Hematopoietic multipotent progenitor cell treated with erythropoietin and hydrocortisone succinate and interleukin-3 and kit ligand, for 8 days (in vitro differentiated cells): ENCODE results near the gene TMEM147.

ENCODE experiments used
- DNase-seq: peaks from one replicate; pipeline ENCODE4 v3.0.0-alpha.2; 2015

TMEM147 gene

DNA sequence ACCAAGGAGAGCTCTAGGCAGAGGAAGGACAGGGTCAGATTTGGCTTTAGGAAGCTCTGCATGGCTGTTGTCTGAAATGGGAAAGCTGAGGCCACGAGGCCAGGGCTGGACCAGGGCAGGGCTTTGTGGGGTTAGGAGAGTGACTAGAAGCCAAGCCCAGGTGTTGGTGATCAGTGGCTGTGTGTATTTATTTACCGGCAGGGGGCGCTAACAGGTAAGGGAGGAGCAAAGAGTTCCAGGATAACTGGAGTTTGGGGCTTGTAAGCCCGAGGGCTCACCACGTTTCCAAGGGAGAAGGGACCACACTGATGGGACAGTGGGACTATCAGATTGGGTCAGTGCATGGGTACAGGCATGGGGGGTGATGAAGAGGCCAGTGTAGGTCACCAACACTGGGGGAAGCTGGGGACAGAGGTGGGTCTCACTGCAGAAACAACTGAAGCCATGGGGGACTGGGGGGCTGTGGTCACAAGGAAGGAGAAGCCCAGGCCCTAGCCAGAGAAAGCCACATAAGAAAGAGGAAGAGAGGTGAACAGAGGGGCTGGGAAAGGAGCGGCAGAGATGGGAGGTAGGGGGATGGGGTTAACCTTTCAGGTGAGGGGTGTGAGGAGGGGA, 3.9 kb downstream of the TMEM147 start:
- DNase-seq, result peak; percentile 85

DNA sequence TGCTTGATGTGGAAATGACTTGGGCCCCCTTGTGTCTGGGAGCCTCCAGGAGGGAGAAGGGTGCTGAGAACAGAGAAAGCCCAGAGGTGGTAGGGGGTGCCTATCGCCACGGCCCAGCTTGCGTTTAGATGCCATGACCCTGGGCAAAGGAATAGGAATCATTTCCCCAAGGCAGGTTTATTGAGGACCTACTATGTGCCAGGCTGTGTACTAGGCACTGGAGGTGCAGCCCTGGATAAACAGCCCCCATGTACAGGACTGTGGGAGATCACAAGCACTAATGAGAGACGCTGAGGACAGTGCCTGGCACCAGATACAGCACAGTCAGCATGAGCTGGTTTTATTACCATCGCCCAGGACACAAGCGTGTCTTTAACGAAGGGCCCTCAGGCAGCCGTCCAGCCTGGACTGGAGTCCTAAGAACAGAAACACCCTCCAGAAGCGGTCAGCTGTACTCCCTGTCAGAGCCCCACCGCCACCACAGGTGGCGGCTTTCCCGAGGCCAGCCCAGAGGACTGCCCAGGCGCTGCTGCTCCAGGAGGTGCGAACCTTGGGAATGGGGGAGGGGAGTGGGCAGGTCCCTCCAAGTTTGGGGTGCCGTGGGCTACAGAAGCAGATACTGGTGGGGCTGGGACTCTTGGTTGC, 4.6 kb downstream of the TMEM147 start:
- DNase-seq, result no peak

DNA sequence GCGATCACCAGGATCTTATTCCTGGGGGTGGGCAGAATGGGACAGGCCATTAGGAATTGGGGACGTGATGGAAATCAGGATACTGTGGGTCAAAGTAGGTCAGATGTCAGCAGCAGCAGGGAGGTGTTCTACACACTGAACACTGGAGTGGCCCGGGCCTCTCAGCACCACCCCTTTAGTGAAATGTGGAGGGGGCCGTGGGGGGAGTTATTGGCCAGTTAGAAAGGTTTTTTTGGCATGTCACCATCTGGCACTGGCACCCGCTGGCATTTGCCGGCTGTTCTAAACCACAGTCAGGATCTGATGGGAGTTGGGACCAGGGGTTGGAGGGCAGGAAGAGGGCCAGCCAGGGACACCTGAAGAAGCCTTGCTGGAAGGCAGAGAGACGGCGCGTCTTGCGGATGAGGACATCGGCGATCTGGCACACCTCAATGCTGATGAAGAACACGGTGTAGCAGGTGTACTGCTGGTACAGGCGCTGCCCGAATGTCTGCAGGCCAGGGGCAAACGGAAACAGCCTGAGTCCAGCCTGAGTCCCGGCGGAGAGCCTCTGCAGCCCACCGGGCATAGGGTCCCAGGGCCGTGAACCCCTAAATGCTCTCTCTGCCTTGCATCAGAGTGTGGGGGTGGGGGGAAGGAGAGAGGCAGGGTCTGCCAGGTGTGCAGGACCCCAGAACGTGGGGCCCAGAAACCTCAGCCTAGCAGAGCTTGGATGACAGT, 5.8 kb downstream of the TMEM147 start:
- no peak for DNase-seq

- DNase-seq, result no peak
Measured at GRCh38 chr19:35552534-35553384, 7.3 kb downstream of the TMEM147 start.

DNA sequence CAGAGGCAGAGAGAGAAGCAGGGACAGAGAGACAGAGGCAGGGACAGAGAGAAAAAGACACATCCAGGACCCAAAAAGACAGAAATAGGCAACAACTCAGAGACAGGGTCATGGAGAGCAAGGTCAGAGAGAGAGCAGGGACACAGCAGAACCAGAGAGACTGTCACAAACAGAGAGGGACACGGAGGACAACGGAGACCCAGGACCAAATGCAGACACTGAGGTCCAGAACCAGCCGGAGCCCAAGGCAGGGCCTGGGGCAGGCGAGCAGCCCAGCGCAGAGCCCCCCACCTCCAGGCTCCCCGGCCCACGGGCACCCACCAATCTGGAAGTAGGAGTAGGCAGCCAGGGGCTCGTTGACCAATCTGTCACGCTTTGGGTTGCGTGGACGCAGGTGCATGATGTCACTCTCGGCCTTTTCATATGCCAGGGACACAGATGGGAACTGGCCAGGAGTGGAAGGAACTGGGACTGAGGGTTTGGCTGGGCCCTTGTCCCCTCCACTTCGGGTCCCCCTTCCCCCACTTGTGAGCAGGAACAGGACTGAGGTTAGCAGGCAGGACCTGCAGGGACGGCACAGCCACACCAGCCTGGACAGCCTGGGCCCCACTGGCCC, 8.1 kb downstream of the TMEM147 start:
- no peak for DNase-seq

DNA sequence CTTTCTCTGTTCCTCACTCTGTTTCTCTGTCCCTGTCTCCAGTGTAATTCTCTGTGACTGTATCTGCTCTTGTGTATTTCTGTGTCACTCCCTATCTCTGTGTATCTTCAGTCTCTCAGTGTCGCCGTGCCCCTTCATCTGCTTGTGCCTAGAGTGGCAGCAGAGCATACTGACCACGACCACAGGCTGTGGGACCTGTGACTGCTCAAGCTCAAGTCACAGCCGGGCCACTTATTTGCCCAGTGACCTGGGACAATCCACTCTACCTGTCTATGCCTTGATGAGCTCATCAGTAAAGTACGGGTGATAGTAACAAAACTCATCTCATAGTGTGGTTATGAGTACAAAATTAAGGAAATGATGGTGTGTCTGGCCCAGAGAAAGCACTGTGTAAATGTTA, 8.7 kb downstream of the TMEM147 start:
- no peak for DNase-seq

DNA sequence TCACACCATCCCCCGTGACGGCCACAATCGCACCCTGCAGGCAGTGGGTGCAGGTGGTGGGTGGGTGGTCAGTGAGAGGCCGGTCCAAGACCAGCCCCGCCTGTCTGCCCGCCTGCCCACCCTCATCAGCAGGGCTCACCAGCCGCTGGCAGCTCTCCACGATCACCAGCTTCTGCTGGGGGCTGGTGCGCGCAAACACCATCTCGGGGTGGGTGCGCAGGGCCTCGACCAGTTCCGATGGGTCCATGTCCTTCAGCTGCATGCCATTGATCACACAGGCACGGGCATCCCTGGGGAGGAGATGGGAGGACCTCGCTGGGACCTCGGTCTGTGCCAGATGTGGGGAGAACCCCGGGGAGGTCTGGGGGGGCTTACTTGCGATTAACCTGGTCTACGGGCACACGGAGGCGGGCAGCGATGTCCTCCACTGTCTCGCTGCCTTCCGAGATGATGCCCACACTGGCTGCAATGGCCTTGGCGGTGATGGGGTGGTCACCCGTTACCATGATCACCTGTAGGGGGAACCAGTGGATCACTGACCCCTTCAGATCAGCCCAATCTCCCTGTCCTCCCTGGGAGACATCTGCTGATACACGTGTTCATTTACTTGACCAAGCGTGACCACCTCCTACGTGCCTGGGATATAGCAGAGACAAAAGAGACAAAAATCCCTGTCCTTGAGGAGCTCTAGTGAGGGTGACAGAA, 10.0 kb downstream of the TMEM147 start:
- DNase-seq, result peak; percentile 13

DNA sequence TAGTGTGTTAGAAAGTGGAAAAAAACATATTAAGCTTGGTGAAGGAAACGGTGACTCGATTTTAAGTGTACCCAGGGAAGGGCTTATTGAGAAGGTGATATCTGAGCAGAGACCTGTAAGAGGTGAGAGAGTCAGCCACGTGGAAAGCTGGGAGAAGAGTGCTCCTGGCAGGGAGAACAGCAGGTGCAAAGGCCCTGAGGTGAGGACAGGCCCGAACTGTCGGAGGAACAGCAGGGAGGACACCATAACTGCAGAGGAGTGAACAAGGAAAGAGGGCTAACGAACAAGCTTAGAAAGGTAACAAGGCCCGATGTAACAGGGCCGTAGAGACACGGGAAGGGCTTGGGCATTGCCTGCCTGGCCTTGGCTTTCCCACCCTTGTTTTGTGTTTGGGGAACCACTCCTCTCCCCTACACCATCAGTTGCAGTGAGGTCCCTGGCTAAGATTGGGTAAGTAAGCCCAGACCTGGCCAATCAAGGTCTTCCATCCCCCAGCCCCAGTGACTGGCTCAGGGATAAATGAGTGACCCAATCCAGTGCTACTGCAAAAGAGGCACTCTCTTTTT, 10.7 kb downstream of the TMEM147 start:
- DNase-seq, result no peak

- DNase-seq, result no peak
Measured at GRCh38 chr19:35556846-35557538, 11.6 kb downstream of the TMEM147 start.

DNA sequence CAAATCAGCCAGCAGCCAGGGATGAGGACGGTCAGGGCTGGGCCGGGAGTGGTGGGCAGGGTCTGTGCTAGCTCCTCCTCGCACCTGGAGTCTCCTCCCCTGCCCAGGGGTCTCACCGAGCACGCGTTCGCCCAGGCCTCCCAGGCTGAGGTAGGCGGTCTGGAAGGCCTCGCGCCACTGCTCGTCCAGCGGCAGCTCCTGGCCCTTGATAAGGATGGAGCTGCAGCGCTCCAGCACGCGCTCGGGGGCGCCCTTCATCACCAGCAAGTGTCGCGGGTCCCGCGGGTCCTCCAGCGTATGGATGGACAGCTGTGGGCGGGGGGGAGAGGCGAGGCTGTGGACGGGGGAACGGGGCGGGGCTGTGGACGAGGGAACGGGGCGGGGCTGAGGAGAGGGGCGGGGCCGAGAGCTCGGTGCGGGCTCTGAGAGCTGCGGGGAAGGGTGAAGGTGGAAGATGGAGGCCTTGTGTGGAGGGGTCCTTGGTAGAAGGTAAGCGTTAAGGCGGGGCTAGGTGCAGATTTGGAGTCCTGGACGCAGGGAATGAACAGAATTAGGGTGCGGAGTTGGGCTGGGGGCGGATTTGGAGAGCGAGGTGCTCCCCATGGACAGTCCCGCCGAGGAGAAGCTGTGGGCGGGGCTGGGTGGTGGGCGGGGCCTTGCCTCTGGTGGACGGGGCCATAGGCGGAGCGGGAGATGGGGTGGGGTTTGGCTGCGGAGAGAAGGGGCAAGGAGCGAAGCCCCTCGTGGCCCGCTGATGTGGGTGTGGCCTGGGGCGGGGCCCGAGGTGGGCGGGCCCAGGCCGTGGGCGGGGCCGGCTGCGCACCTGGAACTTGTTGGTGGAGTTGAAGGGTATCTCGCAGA, 12.3 kb downstream of the TMEM147 start:
- DNase-seq, result peak; percentile 62

GRCh38 chr19:35558400-35559280, 13.2 kb downstream of the TMEM147 start:
- no peak for DNase-seq

DNA sequence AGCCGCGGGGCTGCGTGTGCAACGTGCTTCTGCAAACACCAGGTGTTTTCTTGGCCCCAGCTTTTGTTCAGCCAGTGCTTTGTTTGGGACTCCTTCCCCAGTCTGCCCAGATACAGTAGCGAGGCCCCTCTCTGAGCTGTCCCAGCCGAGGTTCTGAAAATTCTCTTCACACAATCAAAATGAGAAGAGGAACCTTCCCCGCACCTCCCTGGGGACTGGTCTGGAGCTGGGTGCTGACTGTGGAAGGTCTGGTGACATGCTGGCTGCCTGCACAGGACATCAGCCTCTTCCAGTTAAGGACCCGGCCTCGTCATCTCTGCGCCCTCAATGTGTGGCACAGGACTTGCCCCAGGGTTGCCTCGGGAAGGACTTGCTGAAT, 13.8 kb downstream of the TMEM147 start:
- DNase-seq, result no peak

DNA sequence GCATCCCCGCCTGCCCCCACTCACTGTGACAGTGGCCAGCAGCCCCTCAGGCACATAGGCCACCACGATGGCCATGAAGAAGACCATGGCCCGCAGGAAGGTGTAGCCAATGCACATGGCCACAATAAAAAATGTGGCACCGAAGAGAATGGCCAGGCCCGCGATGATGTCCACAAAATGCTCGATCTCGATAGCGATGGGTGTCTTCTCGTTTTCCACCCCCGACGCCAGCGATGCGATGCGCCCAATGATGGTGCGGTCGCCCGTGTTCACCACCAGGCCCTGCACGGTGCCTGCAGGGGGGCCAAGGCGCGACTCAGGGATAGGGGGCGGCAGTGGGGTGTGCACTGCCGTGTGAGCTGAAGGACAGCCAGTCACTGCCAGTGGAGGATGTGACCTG, 14.4 kb downstream of the TMEM147 start:
- no peak for DNase-seq

DNA sequence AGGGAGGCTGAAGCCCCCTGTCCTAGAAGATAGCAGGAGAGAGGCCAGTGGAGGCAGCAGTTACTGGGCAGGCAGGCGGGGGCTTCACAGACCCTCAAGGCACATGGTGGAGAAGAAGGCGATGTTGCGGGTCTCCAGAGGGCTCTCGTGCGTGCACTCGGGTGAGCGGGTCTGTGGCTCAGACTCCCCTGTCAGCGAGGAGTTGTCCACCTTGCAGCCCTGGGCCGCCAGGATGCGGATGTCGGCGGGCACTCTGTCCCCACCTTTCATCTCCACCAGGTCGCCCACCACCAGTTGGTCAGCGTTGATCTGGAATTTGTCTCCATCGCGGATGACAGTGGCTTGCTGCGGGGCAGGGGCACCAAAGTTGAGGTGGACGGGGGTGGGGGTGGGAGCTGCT, 14.8 kb downstream of the TMEM147 start:
- DNase-seq, result no peak

DNA sequence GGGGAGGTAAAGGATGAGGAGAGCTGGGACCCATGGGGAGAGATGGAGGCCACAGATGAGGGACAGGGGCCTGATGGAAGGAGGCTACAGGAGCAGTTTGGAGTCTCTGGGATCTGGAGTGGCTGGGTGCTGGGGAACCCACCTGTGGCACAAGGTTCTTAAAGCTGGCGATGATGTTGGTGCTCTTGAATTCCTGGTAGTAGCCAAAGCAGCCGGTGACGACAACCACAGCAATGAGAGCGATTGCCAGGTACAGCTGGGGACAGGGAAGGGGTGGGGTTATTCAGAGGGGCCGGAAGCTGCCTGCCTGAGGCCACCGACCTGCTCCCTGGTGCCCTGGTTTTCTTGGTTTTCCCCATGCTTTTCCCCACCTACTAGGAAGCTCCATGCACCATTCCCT, 15.3 kb downstream of the TMEM147 start:
- DNase-seq, result no peak

- DNase-seq, result no peak
Measured at GRCh38 chr19:35561436-35561835, 16.0 kb downstream of the TMEM147 start.

GRCh38 chr19:35562336-35562735, 16.9 kb downstream of the TMEM147 start:
- DNase-seq, result no peak

DNA sequence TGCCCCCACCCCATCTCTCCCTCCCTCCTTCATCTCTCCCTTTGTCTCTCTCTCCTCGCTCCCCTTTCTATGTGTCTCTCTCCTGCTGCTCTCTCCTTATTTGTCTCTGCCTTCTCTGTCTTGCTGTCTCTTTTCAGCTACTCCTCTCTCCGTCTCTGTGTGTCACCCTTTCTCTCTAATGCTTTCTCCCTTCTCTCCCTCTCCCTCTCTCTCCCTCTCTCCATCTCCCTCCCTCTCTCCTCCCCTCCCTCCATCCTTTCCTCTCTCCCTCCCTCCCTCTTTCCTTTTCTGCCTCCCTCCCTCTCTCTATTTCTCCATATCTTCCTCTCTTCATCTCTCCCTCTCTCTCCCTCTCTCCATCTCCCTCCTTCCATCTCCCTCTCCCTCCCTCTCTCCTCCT, 17.4 kb downstream of the TMEM147 start:
- DNase-seq, result no peak

GRCh38 chr19:35563207-35563829, 17.9 kb downstream of the TMEM147 start, which contains the start of gene ATP4A:
Gene ATP4A, minus strand, starts transcription at chr19:35563658. Its CDS starts 29 bp downstream, at chr19:35563629.
- DNase-seq, result no peak
